Measurements from ENCODE around the gene CKM. TPM values are rescaled to one million over a fixed set of nuclear protein-coding genes. Genes with fewer than 3 reads are reported as not detected.

CKM gene
- total and polyA plus RNA-seq, 2 donors (not counting 3 experiments of a cell fraction or from before 2014, with no cell fraction given) = not detected

GRCh38 chr19:45349430-45349941 is 26.8 kb upstream of the CKM start:
- DNase-seq (ENCODE audit: low read depth, low spot score) (no peak), FAIRE-seq (no peak)
- H3K36me3 ChIP-seq (ENCODE audit: control insufficient read depth in 2 of 2, extremely low read depth in 1 of 2, insufficient read depth in 2 of 2, low read length in 2 of 2) = peaks cover 3 to 28% of the 10 kb centered on the region in 2 experiments
- H3K79me2 ChIP-seq (ENCODE audit: control insufficient read depth, insufficient read depth, low read length) = no peaks in the 10 kb centered on the region
- H3K9me1 ChIP-seq (replicated peaks; ENCODE audit: control insufficient read depth, extremely low read depth, insufficient read depth, low read length) = no peaks in the 10 kb centered on the region
- intact Hi-C loops (cut with micrococcal nuclease) (no loop called here), dilution Hi-C loops (cut with MboI; ENCODE audit: extremely low pct_ligation_motif_present, low sequenced_read_pairs) (no loop called here)
- no peaks in the 10 kb centered on the region for H3K9me3 ChIP-seq (replicated peaks; ENCODE audit: control insufficient read depth, insufficient read depth, low read length)
- no peaks in the 10 kb centered on the region for H4K20me1 ChIP-seq (replicated peaks; ENCODE audit: control insufficient read depth, extremely low read depth, insufficient read depth, low read length)
- no peaks in the 10 kb centered on the region for H3K4me1 ChIP-seq (ENCODE audit: control insufficient read depth, extremely low read depth, insufficient read depth, low read length)
- H3K27ac ChIP-seq (ENCODE audit: insufficient read depth, low read depth, low read length) = no peak overlapping the region
- TF ChIP-seq GATA2 (IDR thresholded peaks at IDR 0.05; ENCODE audit: insufficient read depth, insufficient read length, low read depth, low read length) (no peak), POLR2AphosphoS5 (IDR thresholded peaks at IDR 0.05; ENCODE audit: insufficient read depth, low read depth, low read length) (no peak), CTCF (IDR thresholded peaks at IDR 0.05; ENCODE audit: extremely low read depth in 1 of 2, insufficient read depth in 1 of 2, low read depth in 1 of 2, low read length in 2 of 2) (no peak), EZH2 (IDR thresholded peaks at IDR 0.05; ENCODE audit: borderline replicate concordance, low read depth, low read length, severe bottlenecking) (no peak), FOS (IDR thresholded peaks at IDR 0.05; ENCODE audit: borderline replicate concordance, insufficient read depth, low read length) (no peak), POLR2A (IDR thresholded peaks at IDR 0.05; ENCODE audit: low read depth, low read length) (no peak), JUN (IDR thresholded peaks at IDR 0.05; ENCODE audit: borderline replicate concordance, insufficient read depth, insufficient read length, low read depth) (no peak), MAX (IDR thresholded peaks at IDR 0.05; ENCODE audit: insufficient read depth, insufficient read length) (no peak), MYC (IDR thresholded peaks at IDR 0.05; ENCODE audit: low read depth, low read length) (no peak)
- ChIA-PET POLR2A (no interaction called here), CTCF (interaction anchor here (0.8 kb wide), 1 partner anchor 149 kb away, joined by 3 read pairs; no protein-coding TSS in a partner anchor)
- H3K9ac ChIP-seq (replicated peaks; ENCODE audit: extremely low read depth, insufficient read depth, low read length) = no peak overlapping the region
- no peaks in the 10 kb centered on the region for H3K27me3 ChIP-seq (ENCODE audit: control insufficient read depth in 2 of 2, insufficient read depth in 2 of 2, low read length in 2 of 2)
- H3K4me2 ChIP-seq (ENCODE audit: insufficient read depth, low read length) = no peak overlapping the region
- no TSS peak for BruUV-seq (replicated peaks)
- no peak overlapping the region for H2AFZ ChIP-seq (ENCODE audit: low read depth, low read length)
- H3K4me3 ChIP-seq (replicated peaks in 1 of 3; ENCODE audit: insufficient read depth in 1 of 3, low read depth in 1 of 3, low read length in 3 of 3) = no peak overlapping the region
